Upper lobe of left lung (tissue), 6 donors: ENCODE data around the gene MAST4. TPM values are rescaled to one million over a fixed set of nuclear protein-coding genes. Genes with fewer than 3 reads are reported as not detected.

Experiments used
- ATAC-seq, 2 donors: fragments of 200-7000 bp; cut with Tn5 transposase; one replicate each; pipeline ENCODE4 v1.9.1; 2022; ENCODE audit warnings: mild to moderate bottlenecking in 2 of 2, moderate library complexity in 2 of 2; ENCODE audit not compliant: low FRiP score in 2 of 2
- DNase-seq, 2 donors: peaks; one replicate each; pipeline ENCODE4 v3.0.0-alpha.2; 2019 to 2020
- H3K27ac ChIP-seq, 4 donors: fragments of 200-600 bp; sonication (generic); one replicate each; pipeline ENCODE4 v1.5.1; 2016 to 2019
- H3K27me3 ChIP-seq, 4 donors: fragments of 200-600 bp; sonication (generic); one replicate each; pipeline ENCODE4 v1.5.1; 2017 to 2019
- H3K36me3 ChIP-seq, 4 donors: fragments of 200-600 bp; sonication (generic); one replicate each; pipeline ENCODE4 v1.5.1; 2016 to 2019
- H3K4me1 ChIP-seq, 4 donors: fragments of 200-600 bp; sonication (generic); one replicate each; pipeline ENCODE4 v1.5.1; 2018 to 2019
- H3K4me3 ChIP-seq, 4 donors: fragments of 200-600 bp; sonication (generic); one replicate each; pipeline ENCODE4 v1.5.1; 2017 to 2019; ENCODE audit warnings: mild to moderate bottlenecking in 2 of 4, moderate library complexity in 1 of 4
- H3K9me3 ChIP-seq, 4 donors: fragments of 200-600 bp; sonication (generic); one replicate each; pipeline ENCODE4 v1.5.1; 2018 to 2019
- CTCF ChIP-seq, 6 experiments: fragments of 450-650 bp in 4 of 6; fragments of 200-600 bp in 2 of 6; sonication (generic) in 2 of 6; IDR thresholded peaks; one replicate each; pipeline ENCODE4 v1.5.1; 2016 to 2019; ENCODE audit warnings: antibody characterized with exemption in 6 of 6
- EP300 ChIP-seq, 4 donors: sonication (generic); formaldehyde crosslinking; IDR thresholded peaks; one replicate each; pipeline ENCODE4 v1.5.1; 2017; ENCODE audit warnings: antibody characterized with exemption in 4 of 4, control low read depth in 2 of 4
- POLR2A ChIP-seq, 4 donors: fragments of 450-650 bp; IDR thresholded peaks; one replicate each; pipeline ENCODE4 v1.5.1; 2016 to 2017; ENCODE audit warnings: antibody characterized with exemption in 4 of 4, mild to moderate bottlenecking in 2 of 4
- POLR2AphosphoS5 ChIP-seq, 2 donors: sonication (generic); formaldehyde crosslinking; IDR thresholded peaks; one replicate each; pipeline ENCODE4 v1.5.1; 2017; ENCODE audit warnings: antibody characterized with exemption in 2 of 2
- WGBS, 2 donors: methylation state at CpG; one replicate each; pipeline ENCODE4 v1.1.5; 2017 to 2018; 5-methylcytosine and 5-hydroxymethylcytosine counted together
- total RNA-seq, 6 donors: library from RNA; depleted of rRNA in 4 of 6; stranded (reverse); fragments of >200 nt in 4 of 6; gene quantifications; one replicate each; pipeline versions ENCODE4 v1.1.0 to v1.2.1, GENCODE V29; 2016 to 2021
- donor health status: DM: no; HTN: no; CAD: no; lungs with moderate emphysema.
- donor health status: DM: no; HTN: yes; CAD: no; lungs with severe emphysema.

The MAST4 gene
- total RNA-seq, 6 donors from 2014 or later, result 44.8 to 229 (median 66.4) TPM

- 91 to 94% methylated on average over 1 of the region's 1 CpG for WGBS, 2 donors
- no peak for TF ChIP-seq POLR2A (IDR thresholded peaks at IDR 0.05)
- TF ChIP-seq POLR2AphosphoS5 (IDR thresholded peaks at IDR 0.05), result no peak
- TF ChIP-seq EP300 (IDR thresholded peaks at IDR 0.05), result no peak
- no peak for TF ChIP-seq CTCF (IDR thresholded peaks at IDR 0.05)
- no peak for DNase-seq
- Histone ChIP-seq H3K27ac (no peak overlapping the region), H3K4me3 (no peak overlapping the region), H3K9me3 (no peaks in the 10 kb centered on the region), H3K4me1 (peaks cover 12 to 28% (median 24%) of the 10 kb centered on the region in 4 donors), H3K36me3 (peaks cover 0 to 4% (median 0%) of the 10 kb centered on the region in 4 donors), H3K27me3 (no peaks in the 10 kb centered on the region)
- ATAC-seq, result no peak
Measured at GRCh38 chr5:67052034-67052433, 455.8 kb downstream of the MAST4 start.

- no peak overlapping the region for H3K27ac ChIP-seq
- H3K4me1 ChIP-seq, result peaks cover 6 to 18% (median 15%) of the 10 kb centered on the region in 4 donors
- ATAC-seq, result no peak
- WGBS, 2 donors, result 32 to 43% methylated on average over 1 of the region's 1 CpG
- H3K27me3 ChIP-seq, result no peaks in the 10 kb centered on the region
- TF ChIP-seq POLR2A (IDR thresholded peaks at IDR 0.05) (no peak), EP300 (IDR thresholded peaks at IDR 0.05) (no peak), POLR2AphosphoS5 (IDR thresholded peaks at IDR 0.05) (no peak), CTCF (IDR thresholded peaks at IDR 0.05) (no peak)
- peaks cover 0 to 5% (median 0%) of the 10 kb centered on the region in 4 donors for H3K36me3 ChIP-seq
- H3K9me3 ChIP-seq, result no peaks in the 10 kb centered on the region
- no peak overlapping the region for H3K4me3 ChIP-seq
- no peak for DNase-seq
Measured at GRCh38 chr5:67053229-67053628, 457.0 kb downstream of the MAST4 start.

GRCh38 chr5:67058998-67059743, 463.0 kb downstream of the MAST4 start:
- WGBS, 2 donors, result 64 to 78% methylated on average over 4 of the region's 4 CpGs
- no peak for ATAC-seq
- Histone ChIP-seq H3K27me3 (no peaks in the 10 kb centered on the region), H3K4me1 (peaks cover 4 to 27% (median 15%) of the 10 kb centered on the region in 4 donors), H3K36me3 (peaks cover 0 to 5% (median 0%) of the 10 kb centered on the region in 4 donors), H3K27ac (peak overlapping the region in 2 of 4 donors; percentile 18 to 32), H3K9me3 (no peaks in the 10 kb centered on the region), H3K4me3 (no peak overlapping the region)
- no peak for DNase-seq
- no peak for TF ChIP-seq POLR2AphosphoS5 (IDR thresholded peaks at IDR 0.05)
- TF ChIP-seq CTCF (IDR thresholded peaks at IDR 0.05), result no peak
- no peak for TF ChIP-seq POLR2A (IDR thresholded peaks at IDR 0.05)
- no peak for TF ChIP-seq EP300 (IDR thresholded peaks at IDR 0.05)

- no peak for TF ChIP-seq CTCF (IDR thresholded peaks at IDR 0.05)
- TF ChIP-seq POLR2AphosphoS5 (IDR thresholded peaks at IDR 0.05), result no peak
- no peak for TF ChIP-seq EP300 (IDR thresholded peaks at IDR 0.05)
- TF ChIP-seq POLR2A (IDR thresholded peaks at IDR 0.05), result no peak
- no peak for ATAC-seq
- no peaks in the 10 kb centered on the region for H3K9me3 ChIP-seq
Measured at GRCh38 chr5:67059744-67060490, 463.7 kb downstream of the MAST4 start.

More at GRCh38 chr5:67059744-67060490, 463.7 kb downstream of the MAST4 start:
- 75 to 87% methylated on average over 6 of the region's 6 CpGs for WGBS, 2 donors
- Histone ChIP-seq H3K4me3 (no peak overlapping the region), H3K27ac (peak overlapping the region in 2 of 4 donors; percentile 18 to 32), H3K4me1 (peaks cover 4 to 27% (median 15%) of the 10 kb centered on the region in 4 donors), H3K27me3 (no peaks in the 10 kb centered on the region), H3K36me3 (peaks cover 0 to 5% (median 0%) of the 10 kb centered on the region in 4 donors)
- DNase-seq, result no peak
